Ovary (tissue), 3 donors: ENCODE measurements around the gene ACP4.

Experiments
- POLR2A ChIP-seq: fragments of 450-650 bp; IDR thresholded peaks from one replicate; pipeline ENCODE4 v1.6.1; 2017; ENCODE audit warnings: antibody characterized with exemption, mild to moderate bottlenecking, moderate library complexity
- TF ChIP-seq, protein P1 (sequence below), 3 donors: fragments of 450-650 bp in 2 of 3; fragments of 200-600 bp in 1 of 3; IDR thresholded peaks; one replicate each; pipeline versions ENCODE4 v1.5.1 to v1.8.0; 2016 to 2022; ENCODE audit warnings: antibody characterized with exemption in 3 of 3, mild to moderate bottlenecking in 1 of 3
- donor health status: DM: no; HTN: no; CAD: no.

DNA sequence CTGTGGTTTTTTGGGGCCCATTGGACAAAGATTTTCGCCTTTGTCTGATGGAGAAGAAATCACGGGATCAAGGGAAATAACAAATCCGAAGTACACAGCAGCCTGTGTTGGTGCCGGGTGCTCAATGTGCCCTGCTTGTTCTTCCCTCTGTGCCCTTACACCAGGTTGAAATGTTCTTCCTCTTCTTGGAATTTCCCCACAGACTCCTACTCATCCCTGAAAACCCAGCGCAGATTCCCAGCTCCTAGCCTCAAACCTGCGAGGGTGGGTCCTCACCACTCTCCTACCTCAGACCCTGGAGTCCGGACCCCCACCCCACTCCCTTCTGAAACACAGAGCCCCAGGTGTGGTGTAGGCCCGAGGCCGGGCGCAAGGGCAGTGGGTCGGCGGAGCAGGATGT is 4.9 kb upstream of the ACP4 start:
- TF ChIP-seq, protein P1, sequence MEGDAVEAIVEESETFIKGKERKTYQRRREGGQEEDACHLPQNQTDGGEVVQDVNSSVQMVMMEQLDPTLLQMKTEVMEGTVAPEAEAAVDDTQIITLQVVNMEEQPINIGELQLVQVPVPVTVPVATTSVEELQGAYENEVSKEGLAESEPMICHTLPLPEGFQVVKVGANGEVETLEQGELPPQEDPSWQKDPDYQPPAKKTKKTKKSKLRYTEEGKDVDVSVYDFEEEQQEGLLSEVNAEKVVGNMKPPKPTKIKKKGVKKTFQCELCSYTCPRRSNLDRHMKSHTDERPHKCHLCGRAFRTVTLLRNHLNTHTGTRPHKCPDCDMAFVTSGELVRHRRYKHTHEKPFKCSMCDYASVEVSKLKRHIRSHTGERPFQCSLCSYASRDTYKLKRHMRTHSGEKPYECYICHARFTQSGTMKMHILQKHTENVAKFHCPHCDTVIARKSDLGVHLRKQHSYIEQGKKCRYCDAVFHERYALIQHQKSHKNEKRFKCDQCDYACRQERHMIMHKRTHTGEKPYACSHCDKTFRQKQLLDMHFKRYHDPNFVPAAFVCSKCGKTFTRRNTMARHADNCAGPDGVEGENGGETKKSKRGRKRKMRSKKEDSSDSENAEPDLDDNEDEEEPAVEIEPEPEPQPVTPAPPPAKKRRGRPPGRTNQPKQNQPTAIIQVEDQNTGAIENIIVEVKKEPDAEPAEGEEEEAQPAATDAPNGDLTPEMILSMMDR (IDR thresholded peaks at IDR 0.05) = no peak
- no peak for TF ChIP-seq POLR2A
